Stimulated activated CD4-positive, alpha-beta T cell treated with anti-CD3 and anti-CD28 coated beads, TNF-alpha, amount 100 ng/mL, for 24 hours (primary cell): ENCODE measurements around the gene TFCP2L1.
"Not testable (repeated sequence)": the region's sequence is repeated elsewhere in the genome, so short reads cannot be mapped to it uniquely, and the experiment has no call there.

Source experiments
- DNase-seq, 3 experiments: peaks; one replicate each; pipeline ENCODE4 v3.0.0-alpha.2; 2020; ENCODE audit warnings: low read depth in 3 of 3

The TFCP2L1 gene

GRCh38 chr2:121284463-121285449, at the start of gene TFCP2L1:
Gene TFCP2L1, minus strand, starts transcription at chr2:121285202. Its CDS starts 93 bp downstream, at chr2:121285109.
- peak in 1 of 3 experiments; percentile 31 for DNase-seq

GRCh38 chr2:121333834-121334558, 49.0 kb upstream of the TFCP2L1 start:
- no peak for DNase-seq

GRCh38 chr2:121333231-121333630, 48.2 kb upstream of the TFCP2L1 start:
- DNase-seq: no peak

- DNase-seq: not testable (repeated sequence)
These were observed 46.3 kb upstream of the TFCP2L1 start for GRCh38 chr2:121331324-121331723.

- no peak for DNase-seq
These were observed 45.9 kb upstream of the TFCP2L1 start for GRCh38 chr2:121330921-121331320.

GRCh38 chr2:121329786-121330185, 44.8 kb upstream of the TFCP2L1 start:
- no peak for DNase-seq

GRCh38 chr2:121326628-121327027, 41.6 kb upstream of the TFCP2L1 start:
- DNase-seq: no peak

GRCh38 chr2:121324601-121325000, 39.6 kb upstream of the TFCP2L1 start:
- DNase-seq: no peak

- no peak for DNase-seq
These were observed 36.5 kb upstream of the TFCP2L1 start for GRCh38 chr2:121321476-121321875.

GRCh38 chr2:121319941-121320340, 34.9 kb upstream of the TFCP2L1 start:
- DNase-seq: no peak

- DNase-seq: no peak
These were observed 32.0 kb upstream of the TFCP2L1 start for GRCh38 chr2:121316986-121317385.

GRCh38 chr2:121313701-121314100, 28.7 kb upstream of the TFCP2L1 start:
- DNase-seq: not testable (repeated sequence)

GRCh38 chr2:121309801-121310200, 24.8 kb upstream of the TFCP2L1 start:
- no peak for DNase-seq

- no peak for DNase-seq
These were observed 24.3 kb upstream of the TFCP2L1 start for GRCh38 chr2:121309323-121309722.

GRCh38 chr2:121307048-121307447, 22.0 kb upstream of the TFCP2L1 start:
- no peak for DNase-seq

GRCh38 chr2:121304941-121305340, 19.9 kb upstream of the TFCP2L1 start:
- DNase-seq: no peak

- no peak for DNase-seq
These were observed 18.7 kb upstream of the TFCP2L1 start for GRCh38 chr2:121303531-121304263.

- DNase-seq: not testable (repeated sequence)
These were observed 16.2 kb upstream of the TFCP2L1 start for GRCh38 chr2:121301190-121301589.

GRCh38 chr2:121298476-121298875, 13.5 kb upstream of the TFCP2L1 start:
- no peak for DNase-seq

GRCh38 chr2:121297866-121298265, 12.9 kb upstream of the TFCP2L1 start:
- not testable (repeated sequence) for DNase-seq

- DNase-seq: no peak
These were observed 12.3 kb upstream of the TFCP2L1 start for GRCh38 chr2:121297217-121297830.
